Neural progenitor cell (in vitro differentiated cells): ENCODE measurements around the gene GPRIN2.
"Not testable (repeated sequence)": the region's sequence is repeated elsewhere in the genome, so short reads cannot be mapped to it uniquely, and the experiment has no call there.

Source experiments
- EZH2 ChIP-seq: fragments of 200-600 bp; sonication (generic); IDR thresholded peaks from 2 replicates; pipeline ENCODE4 v1.6.1; 2017; ENCODE audit warnings: antibody characterized with exemption, mild to moderate bottlenecking, moderate library complexity
- TF ChIP-seq, protein P1 (sequence below): fragments of 200-600 bp; sonication (generic); IDR thresholded peaks from 2 replicates; pipeline ENCODE4 v1.5.1; 2017; ENCODE audit warnings: antibody characterized with exemption, mild to moderate bottlenecking

GRCh38 chr10:46584196-46584595 lies 27.7 kb upstream of the GPRIN2 start:
- TF ChIP-seq EZH2, result not testable (repeated sequence)
- TF ChIP-seq, protein P1, sequence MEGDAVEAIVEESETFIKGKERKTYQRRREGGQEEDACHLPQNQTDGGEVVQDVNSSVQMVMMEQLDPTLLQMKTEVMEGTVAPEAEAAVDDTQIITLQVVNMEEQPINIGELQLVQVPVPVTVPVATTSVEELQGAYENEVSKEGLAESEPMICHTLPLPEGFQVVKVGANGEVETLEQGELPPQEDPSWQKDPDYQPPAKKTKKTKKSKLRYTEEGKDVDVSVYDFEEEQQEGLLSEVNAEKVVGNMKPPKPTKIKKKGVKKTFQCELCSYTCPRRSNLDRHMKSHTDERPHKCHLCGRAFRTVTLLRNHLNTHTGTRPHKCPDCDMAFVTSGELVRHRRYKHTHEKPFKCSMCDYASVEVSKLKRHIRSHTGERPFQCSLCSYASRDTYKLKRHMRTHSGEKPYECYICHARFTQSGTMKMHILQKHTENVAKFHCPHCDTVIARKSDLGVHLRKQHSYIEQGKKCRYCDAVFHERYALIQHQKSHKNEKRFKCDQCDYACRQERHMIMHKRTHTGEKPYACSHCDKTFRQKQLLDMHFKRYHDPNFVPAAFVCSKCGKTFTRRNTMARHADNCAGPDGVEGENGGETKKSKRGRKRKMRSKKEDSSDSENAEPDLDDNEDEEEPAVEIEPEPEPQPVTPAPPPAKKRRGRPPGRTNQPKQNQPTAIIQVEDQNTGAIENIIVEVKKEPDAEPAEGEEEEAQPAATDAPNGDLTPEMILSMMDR, result not testable (repeated sequence)
